HG02642 (cell line): ENCODE results near the gene TBC1D20.
A peak's percentile ranks its signal among the peaks of the same experiment; 100 is the strongest.
"Not testable (repeated sequence)": the region's sequence is repeated elsewhere in the genome, so short reads cannot be mapped to it uniquely, and the experiment has no call there.

Source experiments
- ATAC-seq: cut with Tn5 transposase; IDR thresholded peaks from one replicate; pipeline ENCODE4 v1.9.1; 2021; ENCODE audit warnings: mild to moderate bottlenecking; ENCODE audit not compliant: unreplicated experiment, poor library complexity

The TBC1D20 gene, protein sequence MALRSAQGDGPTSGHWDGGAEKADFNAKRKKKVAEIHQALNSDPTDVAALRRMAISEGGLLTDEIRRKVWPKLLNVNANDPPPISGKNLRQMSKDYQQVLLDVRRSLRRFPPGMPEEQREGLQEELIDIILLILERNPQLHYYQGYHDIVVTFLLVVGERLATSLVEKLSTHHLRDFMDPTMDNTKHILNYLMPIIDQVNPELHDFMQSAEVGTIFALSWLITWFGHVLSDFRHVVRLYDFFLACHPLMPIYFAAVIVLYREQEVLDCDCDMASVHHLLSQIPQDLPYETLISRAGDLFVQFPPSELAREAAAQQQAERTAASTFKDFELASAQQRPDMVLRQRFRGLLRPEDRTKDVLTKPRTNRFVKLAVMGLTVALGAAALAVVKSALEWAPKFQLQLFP

DNA sequence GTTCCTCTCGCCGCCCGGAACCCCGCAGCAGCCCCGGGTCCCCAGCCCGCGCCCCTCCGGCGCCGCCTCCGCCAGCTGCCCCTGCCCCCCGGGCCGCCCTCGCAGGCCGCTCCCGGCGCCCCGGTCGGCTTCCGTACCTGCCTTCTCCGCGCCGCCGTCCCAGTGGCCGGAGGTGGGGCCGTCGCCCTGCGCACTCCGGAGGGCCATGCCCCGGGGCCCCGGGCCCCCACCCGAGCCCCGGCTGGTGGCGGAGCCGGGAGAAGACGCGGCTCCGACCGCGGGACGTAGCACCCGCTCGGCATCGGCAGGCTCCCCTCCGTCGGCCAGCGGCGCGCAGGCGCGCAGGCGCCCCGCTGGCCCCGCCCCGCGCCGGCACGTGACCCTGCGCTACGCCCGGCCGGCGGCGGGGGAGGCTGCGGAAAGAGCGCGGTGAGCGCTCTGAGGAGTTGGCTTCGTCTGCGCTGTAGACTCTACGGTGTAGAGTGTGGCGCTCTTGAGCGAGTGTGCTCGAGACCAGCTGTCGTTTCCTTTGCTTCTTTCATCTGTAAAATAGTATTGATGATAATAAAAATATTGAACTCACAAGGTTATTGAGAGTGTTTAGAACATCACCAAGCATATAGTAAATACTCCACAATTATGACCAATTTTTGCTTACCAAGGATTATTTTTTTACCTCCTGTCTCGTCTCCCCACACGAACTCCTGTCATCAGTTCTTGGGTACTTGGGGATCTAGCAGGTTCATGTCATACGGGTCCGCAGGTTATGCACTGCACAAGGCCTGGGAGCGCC lies at the start of gene TBC1D20:
Gene TBC1D20, minus strand, starts transcription at position 335 of the 793 bp plus-strand sequence. Its CDS starts 128 bp downstream, at position 207.
- ATAC-seq = peak; percentile 94

DNA sequence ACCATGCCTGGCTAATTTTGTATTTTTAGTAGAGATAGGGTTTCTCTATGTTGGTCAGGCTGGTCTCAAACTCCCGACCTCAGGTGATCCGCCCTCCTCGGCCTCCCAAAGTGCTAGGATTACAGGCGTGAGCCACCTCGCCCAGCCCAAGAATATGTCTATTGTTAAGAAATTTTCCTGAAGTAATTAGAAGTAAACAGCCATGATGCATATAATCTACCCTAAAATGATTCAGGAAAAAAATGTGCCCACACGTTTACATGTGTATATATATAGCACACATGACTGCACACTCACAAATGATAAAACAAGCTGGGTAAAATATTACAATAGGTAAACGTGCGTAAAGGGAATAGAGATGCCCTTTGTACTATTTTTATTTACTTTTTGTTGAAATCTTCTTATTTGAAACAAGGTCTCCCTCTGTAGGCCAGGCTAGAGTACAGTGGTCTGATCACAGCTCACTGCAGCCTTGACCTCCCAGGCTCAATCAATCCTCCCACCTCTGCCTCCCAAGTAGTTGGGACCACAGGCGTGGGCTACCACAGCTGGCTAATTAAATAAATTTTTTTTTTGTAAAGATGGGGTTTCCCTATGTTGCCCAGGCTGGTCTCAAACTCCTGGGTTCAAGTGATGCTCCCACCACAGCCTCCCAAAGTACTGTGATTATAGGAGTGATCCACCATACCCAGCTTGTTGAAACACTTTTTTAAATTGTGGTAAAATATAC lies 48.2 kb upstream of the TBC1D20 start:
- ATAC-seq = not testable (repeated sequence)

DNA sequence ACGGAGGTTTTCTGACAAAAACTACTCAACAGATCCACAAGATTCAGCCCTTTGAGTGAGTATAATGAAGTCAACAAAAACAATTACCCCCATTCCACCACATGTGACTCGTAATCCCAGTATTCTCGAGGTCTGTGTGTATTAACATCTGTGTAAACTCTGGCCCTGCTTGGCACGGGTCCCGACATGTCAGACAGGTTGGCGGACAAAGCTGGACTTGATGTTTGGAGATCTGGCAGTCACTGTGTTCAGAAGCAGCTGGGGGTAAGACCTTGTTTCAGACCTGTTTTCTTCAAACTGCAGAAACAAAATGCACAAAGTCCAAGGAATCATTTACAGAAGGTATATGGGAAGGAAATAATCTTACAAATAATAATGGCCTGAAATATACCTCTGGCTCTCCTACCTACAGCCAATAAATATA lies 46.0 kb upstream of the TBC1D20 start:
- ATAC-seq = not testable (repeated sequence)

DNA sequence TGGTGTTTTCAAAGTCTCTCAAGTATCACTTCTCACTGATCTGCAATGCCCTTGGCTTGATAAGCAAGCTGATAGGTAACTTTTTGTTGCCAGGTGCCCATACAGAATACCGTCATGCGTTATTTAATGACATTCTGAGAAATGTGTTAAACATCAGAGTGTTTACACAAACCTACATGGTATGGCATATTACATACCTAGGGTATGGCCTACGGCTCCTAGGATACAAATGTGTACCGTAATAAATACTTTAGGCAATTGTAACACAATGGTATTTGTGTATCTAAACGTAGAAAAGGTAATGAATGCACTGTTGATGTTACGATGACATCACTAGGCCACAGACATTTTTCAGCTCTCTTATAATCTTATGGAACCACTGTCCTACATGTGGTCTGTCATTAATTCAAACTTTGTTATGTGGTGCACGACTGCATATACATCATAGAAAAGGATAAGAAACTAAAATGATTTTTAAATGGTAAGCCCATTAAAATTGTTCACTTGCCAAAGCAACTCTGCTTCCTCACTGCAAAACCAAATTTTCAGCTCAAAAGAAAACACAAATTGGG lies 45.5 kb upstream of the TBC1D20 start:
- no peak for ATAC-seq

DNA sequence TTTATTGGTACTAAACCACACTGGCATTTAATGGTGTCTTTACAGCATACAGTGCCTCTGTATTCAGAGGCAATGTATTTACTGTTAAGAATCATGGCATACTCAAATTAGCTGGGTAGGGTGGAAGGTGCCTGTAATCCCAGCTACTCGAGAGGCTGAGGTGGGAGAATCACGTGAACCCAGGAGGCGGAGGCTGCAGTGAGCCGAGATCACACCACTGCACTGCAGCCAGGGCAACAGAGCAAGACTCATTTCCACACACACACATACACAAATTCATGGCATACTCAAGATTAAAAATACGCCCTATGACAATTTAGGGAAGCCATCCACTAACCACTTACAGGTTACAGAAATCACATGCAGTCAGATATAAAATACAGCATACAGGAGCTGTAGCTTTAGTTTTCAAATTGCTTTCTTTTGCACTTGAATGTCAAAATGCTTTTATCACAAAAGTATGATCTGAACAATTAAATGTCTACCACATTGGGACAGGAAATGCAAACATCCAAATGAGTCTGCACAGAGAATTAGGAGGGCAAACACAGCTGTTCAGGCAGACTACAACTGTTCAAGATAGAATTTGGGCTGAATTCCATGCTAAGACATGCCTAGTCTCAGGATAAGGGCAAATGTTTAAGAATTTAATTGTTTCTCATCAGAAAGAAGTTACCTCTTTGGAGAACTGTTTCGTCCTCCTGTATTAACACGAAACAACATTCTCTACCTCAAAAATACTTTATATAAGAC lies 44.8 kb upstream of the TBC1D20 start:
- no peak for ATAC-seq

DNA sequence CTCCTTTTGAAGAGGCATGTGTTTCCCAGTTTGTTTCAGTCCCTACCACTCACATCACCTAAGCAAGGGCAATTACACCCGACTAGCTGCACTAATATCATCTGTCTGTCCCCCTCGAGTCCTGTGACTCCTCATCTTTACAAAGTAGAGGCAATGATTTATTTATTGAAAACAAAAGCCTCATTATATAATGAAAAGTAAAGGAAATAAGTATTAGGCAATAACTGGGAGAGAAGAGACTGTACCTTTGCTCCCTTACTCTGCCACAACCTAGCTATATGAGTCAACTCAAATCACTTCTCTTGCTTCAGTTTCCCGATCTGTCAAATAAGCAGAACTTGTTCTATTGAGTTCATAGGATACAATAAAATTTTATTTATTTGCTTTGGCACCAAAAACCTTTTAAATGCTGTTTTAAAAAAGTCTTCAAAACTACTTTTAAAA lies 42.3 kb upstream of the TBC1D20 start:
- ATAC-seq = no peak

DNA sequence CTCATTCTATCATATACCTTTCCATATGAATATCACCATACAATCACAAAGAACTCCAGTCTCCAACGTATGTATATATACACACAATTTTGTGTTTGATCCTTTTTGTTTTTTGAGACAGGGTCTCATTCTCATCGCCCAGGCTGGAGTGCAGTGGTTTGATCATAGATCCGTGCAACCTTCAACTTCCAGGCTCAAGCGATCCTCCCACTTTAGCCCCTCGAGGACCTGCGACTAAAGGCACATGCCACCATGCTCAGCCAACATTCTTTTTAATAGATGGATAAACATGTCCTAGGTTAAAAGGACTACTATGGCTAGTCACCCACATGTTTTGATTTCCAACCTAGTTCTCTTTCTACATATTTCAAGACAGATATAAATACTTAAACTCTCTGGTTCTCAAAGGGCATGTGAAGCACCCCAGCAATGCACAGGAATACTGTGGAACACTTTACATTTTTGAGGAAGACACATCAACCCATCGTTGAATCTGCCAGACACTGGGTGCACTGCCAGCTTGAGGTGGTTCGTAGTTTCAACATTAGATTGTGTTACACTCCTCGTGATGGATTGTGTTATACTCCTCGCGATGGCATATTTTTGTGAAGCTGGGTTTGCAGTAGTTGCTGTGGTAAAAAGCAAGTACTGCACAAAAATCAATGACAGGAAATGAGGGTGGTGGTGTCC lies 40.9 kb upstream of the TBC1D20 start:
- no peak for ATAC-seq

DNA sequence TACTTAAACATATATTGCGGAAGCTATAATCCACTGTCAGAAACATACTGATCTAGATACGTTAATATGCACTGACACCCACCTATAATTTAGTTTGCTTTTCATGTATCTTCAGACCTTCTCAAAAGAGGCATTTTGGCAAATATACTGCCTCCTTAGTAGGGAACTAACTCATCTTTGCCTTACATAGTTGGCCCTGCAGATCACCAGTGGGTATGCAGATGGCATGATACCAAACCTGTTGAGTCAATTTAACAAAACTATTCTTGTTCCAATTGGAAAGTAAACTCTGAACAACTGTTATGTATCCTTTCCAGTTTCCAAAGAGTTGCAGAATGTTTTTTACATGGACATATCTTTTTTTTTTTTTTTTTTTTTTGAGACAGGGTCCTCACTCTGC lies 35.6 kb upstream of the TBC1D20 start:
- ATAC-seq = no peak

DNA sequence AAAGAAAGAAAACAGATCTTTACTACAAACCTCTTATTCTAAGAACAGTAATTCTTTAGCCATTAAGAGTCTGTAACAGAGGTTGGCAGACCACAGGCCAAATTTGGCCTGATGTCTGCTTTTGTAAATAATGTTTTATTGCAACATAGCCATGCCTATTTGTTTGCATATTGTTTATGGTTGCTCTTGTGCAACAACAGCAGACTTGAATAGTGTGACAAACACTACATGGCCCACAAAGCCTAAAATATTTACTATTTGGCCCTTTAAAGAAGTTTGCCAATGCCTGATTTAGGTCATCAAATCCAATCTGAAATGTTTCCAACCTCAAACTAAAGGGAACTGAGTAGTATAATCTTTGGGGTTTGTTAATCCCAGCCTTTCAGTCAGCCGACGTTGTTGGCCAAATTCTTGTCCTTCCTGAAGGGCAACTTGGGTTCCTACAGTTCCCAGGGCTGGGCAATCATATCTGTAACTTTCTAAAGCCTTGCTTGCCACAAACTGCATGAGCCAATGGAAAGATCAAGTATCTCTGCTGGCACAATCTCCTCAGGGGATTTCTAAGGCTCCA lies 33.9 kb upstream of the TBC1D20 start:
- no peak for ATAC-seq

DNA sequence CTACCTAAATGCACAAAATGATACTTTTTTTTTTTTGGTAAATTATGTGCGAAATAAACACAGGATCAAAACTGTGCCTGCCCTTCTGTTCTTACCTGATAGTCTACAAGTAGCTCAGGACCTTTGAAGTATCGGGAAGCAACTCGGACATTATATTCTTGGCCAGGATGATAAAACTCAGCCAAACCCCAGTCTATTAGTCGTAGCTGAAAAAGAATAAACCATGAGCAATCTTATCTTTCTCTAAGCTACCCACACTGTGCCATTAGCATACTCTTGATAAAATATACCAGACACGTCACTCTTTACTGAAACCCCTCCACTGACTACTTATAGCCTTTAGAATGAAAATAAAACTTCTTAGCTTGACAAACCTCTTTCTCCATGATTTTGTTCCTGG lies 29.8 kb upstream of the TBC1D20 start:
- no peak for ATAC-seq

DNA sequence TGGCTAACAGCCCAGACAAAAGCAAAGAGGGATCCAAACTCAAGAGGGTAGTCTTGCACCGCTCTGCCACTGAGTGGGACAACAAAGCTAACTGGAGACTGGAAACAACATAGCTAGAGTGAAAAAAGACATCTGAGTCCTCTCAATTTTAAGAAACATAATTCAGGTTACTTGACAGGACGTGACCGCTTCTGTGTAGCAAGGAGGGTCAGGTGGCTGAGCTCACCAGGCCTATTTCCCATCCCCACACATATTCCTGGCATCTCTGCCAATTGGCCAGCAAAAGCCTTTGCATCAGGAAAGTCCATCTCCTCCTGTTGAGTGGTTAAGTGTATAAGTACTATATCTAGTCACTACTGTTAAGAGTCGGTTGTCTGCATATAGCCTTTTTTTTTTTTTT lies 25.3 kb upstream of the TBC1D20 start:
- ATAC-seq = no peak

DNA sequence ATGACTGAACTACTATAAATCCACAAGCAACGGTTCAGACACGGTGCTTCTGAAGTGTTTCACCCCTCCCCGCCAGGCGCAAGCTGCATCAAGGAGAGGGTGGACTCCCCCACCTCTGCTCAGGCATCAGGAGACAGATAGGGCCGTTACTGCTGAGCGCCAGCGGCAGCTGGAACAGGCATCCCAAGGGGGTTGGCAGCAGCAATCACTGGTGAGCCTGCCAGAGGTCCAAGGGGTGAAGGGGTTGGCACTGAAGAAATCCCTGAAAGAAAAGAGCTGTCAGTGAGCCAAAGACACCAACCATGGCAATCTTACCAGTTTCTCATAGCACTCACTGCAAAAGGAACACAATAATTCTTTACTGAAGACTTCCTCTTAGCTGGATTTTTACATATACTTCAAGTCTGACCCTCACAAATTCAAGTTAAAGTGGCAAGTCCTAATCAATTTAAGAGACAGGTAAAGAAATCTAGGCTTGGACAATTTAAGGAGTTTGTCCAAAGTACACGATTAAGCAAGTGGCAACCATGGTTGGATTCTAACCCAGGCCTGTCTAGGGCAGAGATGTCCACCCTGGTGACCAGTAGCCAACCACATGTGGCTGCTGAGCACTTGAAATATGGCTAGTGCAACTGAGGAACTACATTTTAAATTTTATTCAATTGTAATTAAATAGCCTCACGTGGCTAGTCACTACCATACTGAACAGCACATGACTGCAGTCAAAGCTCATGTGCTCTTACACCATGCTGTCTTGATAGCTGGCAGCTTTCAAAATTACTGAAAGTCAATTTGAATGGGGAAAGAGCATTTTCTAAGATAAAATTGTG lies 21.7 kb upstream of the TBC1D20 start:
- ATAC-seq = no peak

DNA sequence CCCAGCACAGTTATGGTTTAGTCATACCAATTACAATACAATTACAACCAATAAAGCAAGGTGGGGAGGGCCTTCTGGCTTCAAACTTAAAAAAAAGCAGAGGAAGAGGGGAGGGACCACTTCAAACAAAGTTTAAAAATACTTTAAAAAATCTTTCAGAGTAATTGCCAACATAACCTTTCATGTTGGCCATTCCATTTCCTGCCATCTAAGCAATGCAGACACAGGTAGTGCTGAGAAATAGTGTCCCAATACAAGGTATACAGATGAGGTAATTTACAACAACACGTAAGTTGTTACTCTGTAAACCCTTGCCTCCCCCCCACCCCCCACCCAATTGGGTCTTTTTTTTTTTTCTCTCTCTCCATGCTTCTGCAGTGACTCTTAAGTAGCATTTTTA lies 18.8 kb upstream of the TBC1D20 start:
- ATAC-seq = no peak

DNA sequence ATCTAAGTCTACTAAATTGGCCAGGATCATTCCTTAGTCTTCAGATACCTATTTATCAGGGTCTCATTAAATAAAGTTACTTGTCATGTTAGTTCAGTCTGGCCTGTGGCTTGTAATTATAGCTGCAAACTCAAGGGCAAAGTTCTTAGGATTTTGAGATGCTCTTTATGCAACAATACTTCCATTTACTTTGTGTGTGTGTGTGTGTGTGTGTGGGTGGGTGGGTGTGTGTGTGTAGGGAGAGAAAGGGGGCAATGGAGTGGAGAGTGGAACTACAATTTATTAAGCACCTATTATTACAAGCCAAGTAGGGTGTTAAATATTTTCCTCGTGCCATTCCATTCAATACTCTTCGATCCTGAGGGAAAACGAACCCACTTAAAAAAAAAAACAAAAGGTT lies 17.7 kb upstream of the TBC1D20 start:
- ATAC-seq = no peak

DNA sequence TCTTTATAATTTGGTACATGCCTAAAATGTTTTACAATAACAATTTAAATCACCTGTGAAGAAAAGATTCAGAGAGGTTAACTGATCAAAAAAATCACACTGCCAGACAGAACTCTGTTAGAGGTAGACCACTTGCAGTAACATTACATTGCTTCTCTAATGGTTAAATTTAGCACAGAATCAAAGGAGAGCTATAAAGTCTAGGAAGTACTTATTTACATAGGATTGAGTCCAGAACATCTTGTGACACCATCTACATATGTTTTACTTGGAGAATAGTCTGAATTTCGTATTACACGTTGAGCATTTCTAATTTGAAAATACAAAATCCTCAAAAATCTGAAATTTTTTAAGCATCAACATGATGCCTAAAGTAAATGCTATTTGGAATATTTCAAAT lies 17.2 kb upstream of the TBC1D20 start:
- ATAC-seq = no peak

DNA sequence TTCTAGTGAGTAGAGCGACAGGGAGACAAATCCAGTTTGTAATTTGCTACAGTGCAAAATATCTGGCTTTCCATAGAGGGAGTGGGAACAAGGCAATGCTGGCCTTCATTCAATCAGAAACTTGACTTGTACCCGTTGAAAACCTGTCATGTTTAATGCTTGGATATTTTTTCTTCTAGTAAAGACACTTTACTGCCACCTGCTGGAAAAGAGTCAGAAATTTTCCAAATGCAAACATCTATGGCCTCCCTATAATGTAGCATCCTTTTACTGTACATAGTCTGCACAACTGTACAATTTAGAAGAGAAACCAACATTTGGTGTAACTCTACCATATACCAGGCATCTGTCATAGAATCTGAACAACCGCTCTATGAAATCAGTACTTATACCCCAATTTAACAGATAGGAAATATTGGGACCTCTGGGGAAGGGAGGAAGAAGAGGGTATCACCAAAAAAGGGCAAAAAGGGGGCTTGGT lies 16.7 kb upstream of the TBC1D20 start:
- ATAC-seq = no peak

DNA sequence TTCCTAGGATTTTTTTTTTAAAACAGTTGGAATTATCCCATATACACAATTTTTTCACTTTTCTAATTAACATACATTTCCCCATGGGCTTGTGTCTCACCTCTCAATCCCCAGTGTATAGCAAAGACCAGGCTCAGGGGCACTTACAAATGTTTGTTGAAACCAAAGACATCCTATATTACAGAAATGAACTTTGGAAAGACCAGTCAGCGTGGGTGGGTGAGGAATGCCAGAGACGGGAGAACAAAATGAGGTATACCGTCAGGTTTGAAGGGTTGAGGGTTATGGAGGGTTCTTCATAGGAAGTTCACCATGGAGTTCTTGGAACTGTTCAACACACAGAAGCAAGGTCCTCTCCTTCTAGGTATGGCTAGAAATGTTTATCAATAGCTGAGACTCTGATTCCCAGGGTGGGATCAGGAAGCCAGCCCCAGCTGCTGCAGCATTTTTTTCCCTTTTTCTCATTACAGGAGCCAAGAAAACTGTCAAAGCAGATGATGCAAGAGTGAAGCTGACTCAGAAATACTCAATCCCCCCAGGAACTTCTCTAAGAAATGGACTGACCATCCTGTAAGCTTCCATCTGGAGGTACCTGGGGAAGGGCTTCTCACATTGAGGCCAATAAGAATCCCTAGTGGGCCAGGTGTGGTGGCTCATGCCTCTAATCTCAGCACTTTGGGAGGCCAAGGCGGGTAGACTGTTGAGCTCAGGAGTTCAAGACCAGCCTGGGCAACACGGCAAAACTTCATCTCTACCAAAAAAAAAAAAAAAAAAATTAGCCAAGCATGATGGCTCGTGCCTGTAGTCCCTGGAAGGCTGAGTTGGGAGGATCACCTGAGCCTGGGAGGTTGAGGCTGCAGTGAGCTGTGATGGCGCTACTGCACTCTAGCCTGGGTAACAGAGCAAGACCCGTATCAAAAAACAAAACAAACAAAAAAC lies 15.9 kb upstream of the TBC1D20 start:
- ATAC-seq = no peak
